Activated CD8-positive, alpha-beta T cell treated with anti-CD3 and anti-CD28 coated beads for 36 hours (primary cell): ENCODE measurements around the gene PITPNC1. TPM values are rescaled to one million over a fixed set of nuclear protein-coding genes. Genes with fewer than 3 reads are reported as not detected.
A peak's percentile ranks its signal among the peaks of the same experiment; 100 is the strongest.

Experiments
- ATAC-seq: fragments of 200-7000 bp; cut with Tn5 transposase; one replicate; pipeline ENCODE4 v1.10.0; 2021; ENCODE audit warnings: mild to moderate bottlenecking, moderate library complexity
- CTCF ChIA-PET: fragments of 350-600 bp; sonication (Branson Sonifier 250); formaldehyde crosslinking; loops from one replicate; lab custom pipeline; 2021; ENCODE audit warnings: antibody characterized with exemption; lab: Charles Lee
- POLR2A ChIA-PET: fragments of 350-600 bp; sonication (Branson Sonifier 250); formaldehyde crosslinking; loops from one replicate; lab custom pipeline; 2021; ENCODE audit warnings: antibody characterized with exemption; lab: Charles Lee
- DNase-seq: peaks from one replicate; pipeline ENCODE4 v3.0.0-alpha.2; 2020
- H3K27ac Mint-ChIP-seq: one replicate; pipeline ENCODE4 v1.8.0; 2021; ENCODE audit warnings: mild to moderate bottlenecking, mixed read lengths
- H3K27me3 Mint-ChIP-seq: one replicate; pipeline ENCODE4 v1.8.0; 2021; ENCODE audit warnings: mixed read lengths
- H3K36me3 Mint-ChIP-seq: one replicate; pipeline ENCODE4 v1.8.0; 2021; ENCODE audit warnings: low read depth, mixed read lengths
- H3K4me1 Mint-ChIP-seq: one replicate; pipeline ENCODE4 v1.8.0; 2021; ENCODE audit warnings: low read depth, mixed read lengths
- H3K4me3 Mint-ChIP-seq: one replicate; pipeline ENCODE4 v1.8.0; 2021; ENCODE audit warnings: mild to moderate bottlenecking, moderate library complexity, mixed read lengths
- H3K9me3 Mint-ChIP-seq: one replicate; pipeline ENCODE4 v1.8.0; 2021; ENCODE audit warnings: mixed read lengths
- intact Hi-C: fragments of 100-400 bp; cut with micrococcal nuclease; formaldehyde crosslinking; loops from one replicate; pipeline ENCODE4 v1.10.0; 2022
- total RNA-seq, 2 experiments: library from RNA; stranded (reverse); gene quantifications; one replicate each; pipeline ENCODE4 v1.2.3, GENCODE V29; 2021
- TF ChIP-seq, protein P1 (sequence below): fragments of 200-600 bp; IDR thresholded peaks from one replicate; pipeline ENCODE4 v1.8.0; 2022; ENCODE audit warnings: antibody characterized with exemption, mild to moderate bottlenecking

The PITPNC1 gene
- total RNA-seq, 2 experiments from 2014 or later: 51.8 to 56.3 TPM

DNA sequence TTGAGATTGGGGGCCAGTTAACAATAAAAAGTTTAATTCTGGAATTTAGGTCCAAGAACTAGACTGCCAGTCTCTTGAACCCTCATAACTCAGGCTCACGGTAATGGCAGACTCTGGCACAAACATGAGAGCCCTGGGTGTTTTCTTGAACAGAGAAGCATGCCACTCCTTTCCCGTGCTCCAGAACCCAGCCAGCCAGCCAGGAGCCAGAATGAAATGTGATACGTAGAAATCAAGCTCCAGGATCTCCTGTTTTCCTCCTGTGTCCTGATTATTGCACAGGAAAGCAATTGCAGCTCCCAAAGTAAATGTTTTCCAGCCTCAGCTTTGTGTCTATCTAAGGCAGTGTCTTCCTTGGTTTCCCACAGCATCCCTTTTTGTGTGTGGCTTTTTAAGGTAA lies 294.4 kb downstream of the PITPNC1 start:
- TF ChIP-seq, protein P1, sequence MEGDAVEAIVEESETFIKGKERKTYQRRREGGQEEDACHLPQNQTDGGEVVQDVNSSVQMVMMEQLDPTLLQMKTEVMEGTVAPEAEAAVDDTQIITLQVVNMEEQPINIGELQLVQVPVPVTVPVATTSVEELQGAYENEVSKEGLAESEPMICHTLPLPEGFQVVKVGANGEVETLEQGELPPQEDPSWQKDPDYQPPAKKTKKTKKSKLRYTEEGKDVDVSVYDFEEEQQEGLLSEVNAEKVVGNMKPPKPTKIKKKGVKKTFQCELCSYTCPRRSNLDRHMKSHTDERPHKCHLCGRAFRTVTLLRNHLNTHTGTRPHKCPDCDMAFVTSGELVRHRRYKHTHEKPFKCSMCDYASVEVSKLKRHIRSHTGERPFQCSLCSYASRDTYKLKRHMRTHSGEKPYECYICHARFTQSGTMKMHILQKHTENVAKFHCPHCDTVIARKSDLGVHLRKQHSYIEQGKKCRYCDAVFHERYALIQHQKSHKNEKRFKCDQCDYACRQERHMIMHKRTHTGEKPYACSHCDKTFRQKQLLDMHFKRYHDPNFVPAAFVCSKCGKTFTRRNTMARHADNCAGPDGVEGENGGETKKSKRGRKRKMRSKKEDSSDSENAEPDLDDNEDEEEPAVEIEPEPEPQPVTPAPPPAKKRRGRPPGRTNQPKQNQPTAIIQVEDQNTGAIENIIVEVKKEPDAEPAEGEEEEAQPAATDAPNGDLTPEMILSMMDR: no peak
- H3K4me3 Mint-ChIP-seq: no peak overlapping the region
- intact Hi-C loops: no loop called here
- ChIA-PET POLR2A (no interaction called here), CTCF (interaction anchor here (0.8 kb wide), 1 partner anchor 19 kb away, joined by 5 read pairs; no protein-coding TSS in a partner anchor)
- DNase-seq: no peak
- ATAC-seq: no peak
- H3K4me1 Mint-ChIP-seq: no peaks in the 10 kb centered on the region
- H3K27me3 Mint-ChIP-seq: no peaks in the 10 kb centered on the region
- H3K36me3 Mint-ChIP-seq: peaks cover 14% of the 10 kb centered on the region
- H3K27ac Mint-ChIP-seq: no peak overlapping the region
- H3K9me3 Mint-ChIP-seq: no peaks in the 10 kb centered on the region

DNA sequence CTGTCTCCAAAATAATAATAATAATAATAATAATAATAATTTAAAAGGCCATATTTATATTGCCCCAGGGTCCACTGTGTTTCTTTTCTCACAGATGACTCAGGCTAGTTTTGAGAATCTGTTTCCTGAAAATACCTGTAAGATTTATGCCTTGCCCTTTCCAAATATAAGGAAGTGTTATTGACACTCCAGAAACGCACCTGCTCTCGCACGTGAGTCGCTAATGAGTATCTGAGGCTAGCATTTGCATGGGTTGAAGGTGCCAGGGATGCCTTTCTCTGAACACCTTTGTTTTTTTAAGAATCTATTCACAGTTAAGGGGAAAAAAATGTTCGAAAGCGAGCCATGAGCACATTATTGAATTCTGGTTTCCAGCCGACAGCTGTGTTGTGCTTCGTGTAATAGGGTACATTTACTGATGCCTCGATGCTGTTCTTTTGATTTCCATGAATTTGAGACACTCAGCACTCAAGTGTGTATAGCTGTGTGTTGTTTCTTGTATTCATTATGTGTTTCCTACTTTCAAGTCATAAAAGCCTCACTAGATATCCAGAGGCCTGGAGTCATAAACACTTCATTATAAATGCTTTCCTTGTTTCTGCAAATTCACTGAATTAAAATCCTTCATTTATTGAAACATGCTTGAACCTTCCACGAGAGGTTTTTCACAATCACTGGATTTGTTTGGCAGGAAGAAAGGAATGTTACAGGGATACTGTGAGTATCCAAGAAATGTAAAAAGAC lies 295.7 kb downstream of the PITPNC1 start:
- ATAC-seq (no peak), DNase-seq (no peak)
- Mint-ChIP-seq H3K4me3 (no peak overlapping the region), H3K9me3 (no peaks in the 10 kb centered on the region), H3K27ac (peak overlapping the region; percentile 36), H3K36me3 (peaks cover 16% of the 10 kb centered on the region), H3K27me3 (no peaks in the 10 kb centered on the region), H3K4me1 (no peaks in the 10 kb centered on the region)
- intact Hi-C loops: no loop called here
- TF ChIP-seq, protein P1: no peak
- ChIA-PET CTCF (no interaction called here), POLR2A (no interaction called here)

DNA sequence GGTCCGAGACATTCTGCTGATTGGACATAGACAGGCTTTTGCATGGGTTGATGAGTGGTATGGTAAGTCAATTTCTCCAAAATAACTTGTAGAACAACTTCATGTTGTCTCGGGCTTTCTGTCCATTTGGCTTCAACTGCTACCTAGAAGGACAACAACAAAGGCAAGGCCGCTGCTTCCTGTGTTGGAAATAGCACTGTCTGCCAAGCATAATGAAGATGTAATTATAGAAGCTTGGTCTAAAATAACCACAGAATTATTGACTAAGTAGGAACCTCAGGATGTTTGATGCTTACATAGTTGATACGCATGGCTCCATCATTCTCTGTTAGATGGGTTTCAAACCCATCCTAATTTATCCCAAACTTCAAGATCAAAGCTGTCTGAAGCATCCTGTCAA lies 298.4 kb downstream of the PITPNC1 start:
- POLR2A ChIA-PET: no interaction called here
- TF ChIP-seq, protein P1: no peak
- H3K4me3 Mint-ChIP-seq: no peak overlapping the region
- H3K27ac Mint-ChIP-seq: no peak overlapping the region
- intact Hi-C loops: no loop called here
- H3K4me1 Mint-ChIP-seq: peaks cover 16% of the 10 kb centered on the region
- H3K27me3 Mint-ChIP-seq: no peaks in the 10 kb centered on the region
- CTCF ChIA-PET: interaction anchor here (0.6 to 1.5 kb wide), 2 partner anchors 14 to 287 kb away, joined by 4 read pairs; no protein-coding TSS in a partner anchor
- no peak for ATAC-seq
- H3K36me3 Mint-ChIP-seq: peaks cover 12% of the 10 kb centered on the region
- H3K9me3 Mint-ChIP-seq: no peaks in the 10 kb centered on the region
- DNase-seq: no peak

DNA sequence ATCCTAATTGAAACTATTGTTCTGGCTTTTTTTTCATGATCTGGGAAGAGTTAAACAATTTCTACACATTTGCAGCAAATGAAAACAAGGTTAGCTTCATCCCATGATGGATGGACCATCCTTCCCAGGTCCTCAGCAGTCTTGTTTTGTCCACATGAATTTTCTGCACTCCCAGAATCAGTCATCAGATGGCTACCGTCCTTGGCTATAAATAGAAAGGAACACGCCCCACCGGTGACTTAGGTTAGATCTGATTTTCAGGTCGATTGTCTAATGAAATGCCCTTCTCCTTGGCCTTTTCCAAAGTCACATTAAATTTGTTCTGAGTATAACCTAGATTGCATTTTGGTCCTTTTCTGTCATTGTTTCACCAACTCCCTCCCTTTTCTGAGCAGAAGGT lies 299.2 kb downstream of the PITPNC1 start:
- H3K27me3 Mint-ChIP-seq: no peaks in the 10 kb centered on the region
- H3K4me3 Mint-ChIP-seq: no peak overlapping the region
- ChIA-PET CTCF (interaction anchor here (0.6 to 2.2 kb wide), 4 partner anchors 11 to 302 kb away, joined by 4 to 7 read pairs (median 6); no protein-coding TSS in a partner anchor), POLR2A (interaction anchor here (0.6 kb wide), 1 partner anchor 271 kb away, joined by 3 read pairs; no protein-coding TSS in a partner anchor)
- H3K9me3 Mint-ChIP-seq: no peaks in the 10 kb centered on the region
- H3K36me3 Mint-ChIP-seq: peaks cover 15% of the 10 kb centered on the region
- DNase-seq (no peak), ATAC-seq (no peak)
- peak overlapping the region; percentile 34 for H3K27ac Mint-ChIP-seq
- TF ChIP-seq, protein P1: no peak
- peaks cover 22% of the 10 kb centered on the region for H3K4me1 Mint-ChIP-seq
- intact Hi-C loops: no loop called here

DNA sequence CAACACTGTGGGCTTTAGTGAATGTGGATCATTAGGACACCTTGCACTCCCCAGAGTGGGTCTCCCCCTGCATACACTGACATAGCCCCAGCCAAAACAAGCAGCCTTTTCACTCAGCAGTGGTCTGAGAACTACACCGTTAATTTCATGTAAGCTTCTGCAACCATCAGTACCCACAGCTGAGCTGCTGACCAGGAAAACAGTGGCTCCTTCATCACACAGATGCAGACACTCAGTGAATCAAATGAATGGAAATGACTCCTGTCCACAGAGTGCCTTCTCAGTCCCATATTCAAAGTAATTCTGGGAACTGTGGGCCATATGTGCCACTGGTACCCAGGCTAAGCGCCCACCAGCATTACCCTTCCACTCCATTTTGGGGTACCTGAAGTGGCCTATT lies 301.3 kb downstream of the PITPNC1 start:
- H3K4me3 Mint-ChIP-seq: no peak overlapping the region
- no peak for ATAC-seq
- peaks cover 15% of the 10 kb centered on the region for H3K36me3 Mint-ChIP-seq
- H3K27ac Mint-ChIP-seq: no peak overlapping the region
- H3K4me1 Mint-ChIP-seq: peaks cover 22% of the 10 kb centered on the region
- POLR2A ChIA-PET: no interaction called here
- no peaks in the 10 kb centered on the region for H3K27me3 Mint-ChIP-seq
- intact Hi-C loops: no loop called here
- TF ChIP-seq, protein P1: no peak
- DNase-seq: no peak
- H3K9me3 Mint-ChIP-seq: no peaks in the 10 kb centered on the region
- CTCF ChIA-PET: interaction anchor here (1.3 to 2.2 kb wide), 2 partner anchors 9 to 11 kb away, joined by 4 to 7 read pairs; no protein-coding TSS in a partner anchor
